LoVo (cell line): ENCODE results near the gene ADCYAP1R1.

Experiments used
- DNase-seq: peaks from one replicate; pipeline ENCODE4 v3.0.0-alpha.2; 2016; ENCODE audit warnings: low spot score

ADCYAP1R1 gene

DNA sequence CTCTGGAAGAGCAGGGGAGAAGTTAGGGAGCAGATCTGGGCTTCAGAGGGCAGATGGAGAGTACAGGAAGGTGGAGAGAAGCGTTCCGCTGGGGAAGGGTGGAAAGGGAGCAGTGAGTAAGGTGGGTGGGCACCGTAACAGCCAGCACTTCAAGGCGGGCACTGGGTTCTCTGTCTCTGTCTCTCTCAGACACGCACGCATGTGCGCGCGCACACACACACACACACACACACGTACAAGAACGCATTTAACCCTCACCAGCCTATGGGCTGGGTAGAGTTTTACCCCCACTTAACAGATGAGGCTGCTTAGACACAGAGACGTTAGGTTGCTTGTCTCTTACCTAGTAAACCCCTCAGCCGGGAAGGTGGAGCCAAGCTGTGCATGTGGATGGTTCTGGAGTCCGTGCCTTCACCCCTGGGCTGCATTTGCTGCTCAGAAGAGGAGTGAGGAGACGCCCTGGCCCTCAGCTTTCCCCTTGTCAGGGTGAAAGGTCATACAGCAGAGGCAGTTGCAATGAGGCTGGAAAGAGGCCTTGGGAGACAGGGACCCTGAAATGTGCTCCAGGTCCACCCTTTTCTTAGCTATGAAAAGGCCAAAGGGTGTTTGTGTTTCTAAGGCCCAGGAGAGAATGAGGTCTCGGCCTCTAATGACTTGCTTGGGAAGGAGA, 16.0 kb downstream of the ADCYAP1R1 start:
- no peak for DNase-seq

DNA sequence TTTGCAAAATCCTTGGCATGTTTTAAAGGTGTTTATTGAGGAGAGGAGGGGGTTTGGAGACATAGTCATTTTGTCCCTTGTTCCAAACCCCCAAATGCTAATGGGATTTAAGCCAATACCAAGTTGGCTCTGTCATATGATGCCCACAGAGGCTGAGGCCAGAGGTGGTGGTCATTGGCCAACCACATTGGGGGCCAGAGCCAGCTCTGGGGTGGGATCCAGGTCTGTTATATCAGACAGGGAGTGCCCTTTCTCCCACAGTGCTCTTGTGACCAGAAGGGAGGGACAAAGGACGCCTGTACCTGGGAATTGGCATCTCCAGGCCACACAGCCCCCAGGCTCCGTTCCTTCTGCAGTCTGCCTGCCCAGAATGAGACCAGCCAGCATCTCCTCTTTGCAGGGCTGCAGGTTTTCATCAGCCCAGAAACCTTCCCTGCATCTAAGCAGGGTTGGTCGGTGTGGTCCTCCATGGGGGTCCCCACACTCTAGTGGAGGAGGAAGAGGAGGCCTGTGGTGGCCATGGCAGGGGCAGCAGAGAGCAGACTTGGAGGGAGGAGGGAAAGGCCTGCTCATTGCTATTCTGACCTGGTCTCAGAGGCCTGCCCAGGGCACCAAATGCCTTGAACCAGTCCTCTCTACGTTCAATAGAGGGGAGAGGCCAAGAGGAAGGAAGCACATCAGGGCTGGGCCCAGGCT, 17.9 kb downstream of the ADCYAP1R1 start:
- DNase-seq, result no peak

DNA sequence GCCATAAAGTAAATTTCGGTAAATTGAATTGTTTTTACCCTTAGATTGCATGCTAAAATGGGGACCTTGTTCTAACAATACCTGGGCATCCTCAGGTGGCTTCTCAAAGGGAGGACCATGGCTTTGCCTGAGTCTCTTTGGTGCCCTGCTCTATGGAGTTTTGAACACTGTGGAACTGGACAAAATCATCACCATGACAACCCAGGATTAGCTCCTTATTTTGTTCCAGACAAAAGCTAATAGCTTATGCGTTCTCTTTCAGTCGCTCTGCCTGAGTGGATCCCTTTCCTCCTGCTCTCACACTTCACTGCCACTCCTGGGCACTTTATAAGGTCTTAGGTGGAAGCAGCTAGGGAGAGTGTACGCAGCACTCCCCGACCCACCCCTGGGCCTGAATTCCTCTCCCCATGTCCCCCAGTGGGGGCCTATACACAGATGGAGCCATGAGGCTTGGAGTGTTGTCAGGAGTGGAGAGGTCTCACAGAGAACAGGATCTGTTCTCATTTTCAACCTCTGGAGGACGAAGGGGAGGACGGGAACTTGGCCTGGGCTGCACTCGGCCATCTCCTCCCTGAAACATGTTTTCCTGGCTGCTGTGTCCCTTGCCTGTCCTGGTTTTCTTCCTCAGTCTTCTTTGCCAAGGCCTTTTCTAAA, 19.0 kb downstream of the ADCYAP1R1 start:
- DNase-seq, result no peak

DNA sequence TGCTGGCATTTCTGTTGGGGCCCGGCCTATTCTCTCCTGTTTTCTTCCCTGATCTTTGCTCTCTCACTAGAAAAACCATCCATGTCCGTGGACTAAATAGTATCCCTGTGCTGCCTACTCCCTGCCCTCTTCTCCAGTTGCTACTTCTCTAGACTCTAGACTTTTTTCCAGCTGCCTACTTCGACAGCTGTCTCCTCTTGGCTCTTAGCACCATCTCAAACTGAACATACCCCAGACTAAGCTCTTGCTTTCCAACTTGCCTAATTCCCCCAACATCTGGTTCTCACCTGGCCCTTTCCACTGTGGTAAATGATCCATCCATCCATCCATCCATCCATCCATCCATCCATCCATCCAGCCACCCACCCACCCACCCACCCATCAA, 19.5 kb downstream of the ADCYAP1R1 start:
- DNase-seq, result no peak

DNA sequence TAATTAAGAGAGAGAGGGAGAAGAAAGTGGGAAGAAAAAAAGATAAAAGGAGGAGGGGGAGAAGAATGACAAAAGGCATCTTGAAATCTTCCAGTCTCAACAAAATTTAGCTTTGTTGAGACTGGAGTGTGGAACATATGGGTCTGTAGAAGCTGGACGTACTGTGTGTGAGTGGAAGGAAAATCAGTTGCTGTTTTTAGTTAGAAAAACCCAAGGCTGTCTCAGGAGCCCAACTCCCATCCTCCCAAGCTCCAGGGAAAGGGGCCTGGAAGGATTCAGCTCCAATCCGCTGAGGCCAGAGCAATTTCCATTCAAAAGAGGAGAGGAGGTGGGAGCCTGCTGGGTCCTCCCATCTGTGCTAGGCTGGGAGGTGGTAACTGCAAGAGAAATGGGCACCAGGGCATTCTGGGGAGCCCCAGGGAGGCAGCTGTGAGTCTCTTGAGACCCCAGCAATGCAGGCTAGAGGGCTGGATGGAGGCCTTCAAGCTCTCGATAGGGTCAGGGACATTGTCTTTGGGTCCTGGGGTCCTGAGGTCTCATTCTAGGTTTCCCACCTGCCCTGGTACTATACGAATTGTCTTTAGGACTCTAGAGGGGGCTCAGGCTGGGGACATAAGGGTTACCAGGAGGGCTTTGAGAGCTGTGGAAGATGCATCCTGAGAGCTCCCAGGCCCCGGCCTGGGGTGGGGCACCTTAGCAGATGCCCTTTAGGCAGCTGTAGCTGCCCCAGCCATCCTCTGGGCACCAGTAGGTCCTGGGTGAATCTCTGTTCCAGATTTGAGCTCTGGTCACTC, 21.4 kb downstream of the ADCYAP1R1 start:
- no peak for DNase-seq

DNA sequence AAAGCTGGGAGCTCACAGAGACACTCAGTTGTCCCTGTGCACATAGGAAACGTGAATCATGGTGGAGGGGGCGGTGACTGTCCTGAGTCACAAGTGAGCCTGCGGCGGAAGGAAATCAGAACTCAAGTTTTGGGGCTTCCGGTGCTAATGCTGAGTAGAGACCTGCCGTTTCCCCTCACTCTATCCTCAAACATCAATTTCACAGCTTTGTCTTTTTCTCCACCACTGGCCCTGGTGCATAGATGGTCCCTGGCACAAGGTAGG, 21.9 kb downstream of the ADCYAP1R1 start:
- no peak for DNase-seq

DNA sequence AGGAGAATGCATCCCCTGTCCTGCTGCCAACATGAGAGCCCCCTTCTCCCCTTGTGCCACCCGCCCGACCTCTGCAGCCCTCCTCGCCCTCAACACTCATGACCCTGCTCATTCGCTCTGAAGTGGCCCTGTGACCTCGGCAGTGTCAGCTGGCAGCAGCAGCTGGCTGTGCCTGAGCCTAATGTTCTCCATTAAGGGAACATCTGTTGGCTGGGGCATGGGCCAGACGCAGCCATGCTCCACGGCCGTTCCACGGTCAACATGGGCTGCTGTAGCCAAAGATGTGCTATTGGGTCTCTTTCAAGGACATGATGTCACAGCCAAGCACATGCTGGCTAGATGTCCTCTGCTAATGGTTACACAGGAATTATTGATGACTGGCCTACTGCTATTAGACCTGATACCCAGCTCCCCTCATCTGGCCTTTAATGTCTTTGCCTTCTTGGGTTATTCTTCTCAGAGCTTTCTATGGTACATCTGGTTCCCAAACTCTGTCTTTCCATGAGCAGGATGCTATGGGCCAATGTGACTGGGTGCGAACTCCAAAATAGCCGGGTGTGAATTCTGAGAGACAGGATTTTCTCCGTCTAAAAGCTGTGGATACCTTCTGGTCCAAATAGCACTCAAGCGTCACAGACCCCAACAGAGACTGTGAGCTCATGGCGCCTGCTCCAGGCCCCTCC, 22.4 kb downstream of the ADCYAP1R1 start:
- DNase-seq, result no peak

DNA sequence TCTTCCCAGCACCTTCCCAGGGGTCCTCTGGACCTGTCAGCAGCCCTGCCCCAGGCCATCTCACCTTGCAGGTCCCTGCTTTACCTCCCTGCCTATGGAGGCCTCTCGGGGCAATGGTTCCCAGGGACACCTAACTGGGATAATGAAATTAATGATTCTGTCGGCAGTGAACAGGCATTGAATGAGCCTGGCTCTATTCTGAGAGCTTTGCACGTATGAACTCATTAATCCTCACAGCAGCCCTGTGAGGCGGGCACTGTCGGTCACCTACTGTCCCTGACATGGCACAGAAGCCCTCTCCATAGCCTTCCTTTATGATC, 22.9 kb downstream of the ADCYAP1R1 start:
- DNase-seq, result no peak

DNA sequence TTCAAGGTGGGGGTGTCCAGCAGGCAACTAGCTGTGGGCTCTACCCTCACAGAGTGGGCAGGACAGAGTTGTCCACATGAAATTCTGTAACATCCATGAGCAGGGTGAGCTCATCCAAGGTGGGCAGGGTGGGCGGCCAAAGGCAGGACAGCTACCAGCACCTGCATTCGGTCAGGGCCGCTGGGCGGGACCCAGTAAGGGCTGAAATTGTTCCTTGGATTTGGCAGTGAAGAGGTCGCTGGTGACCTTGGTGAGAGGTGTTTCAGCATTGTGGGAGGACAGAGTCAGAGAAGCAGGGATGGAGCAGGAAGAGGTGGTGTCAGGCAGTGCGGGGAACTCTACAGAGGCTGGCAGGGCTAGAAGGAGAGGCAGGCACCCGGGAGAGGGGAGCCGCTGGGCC, 23.9 kb downstream of the ADCYAP1R1 start:
- no peak for DNase-seq

DNA sequence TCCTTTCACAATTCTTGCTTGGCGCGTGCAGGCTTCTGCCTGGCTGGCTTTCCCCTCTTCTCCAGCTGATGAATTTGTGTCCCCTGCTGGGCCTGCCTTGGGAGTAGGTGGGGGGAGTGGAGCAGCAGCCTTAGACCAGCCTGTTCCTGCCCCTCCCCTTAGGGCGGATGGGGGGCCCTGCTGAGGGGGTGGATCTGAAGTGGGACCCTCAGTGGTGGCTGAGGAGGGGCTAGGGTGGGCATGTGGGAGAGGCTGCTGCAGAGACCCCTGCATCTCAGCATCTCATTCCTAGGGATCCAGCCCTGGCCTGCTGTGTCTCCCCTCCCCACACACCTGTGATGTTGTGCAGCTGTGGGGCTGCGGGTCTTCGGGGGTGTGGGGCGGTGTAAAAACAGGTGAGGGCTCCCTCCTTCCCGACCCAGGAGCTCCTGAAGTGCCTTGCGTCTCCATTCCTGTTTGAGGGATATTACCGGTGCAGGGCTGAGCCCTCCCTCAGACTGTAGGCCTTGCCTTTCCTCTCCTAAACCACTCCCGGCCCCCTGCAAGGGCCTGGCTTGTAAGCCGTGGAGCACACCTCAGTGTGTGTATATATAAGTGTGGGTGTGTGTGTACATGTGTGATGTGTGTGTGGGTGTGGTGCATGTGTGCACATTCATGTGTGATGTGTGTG, 24.7 kb downstream of the ADCYAP1R1 start:
- DNase-seq, result no peak

DNA sequence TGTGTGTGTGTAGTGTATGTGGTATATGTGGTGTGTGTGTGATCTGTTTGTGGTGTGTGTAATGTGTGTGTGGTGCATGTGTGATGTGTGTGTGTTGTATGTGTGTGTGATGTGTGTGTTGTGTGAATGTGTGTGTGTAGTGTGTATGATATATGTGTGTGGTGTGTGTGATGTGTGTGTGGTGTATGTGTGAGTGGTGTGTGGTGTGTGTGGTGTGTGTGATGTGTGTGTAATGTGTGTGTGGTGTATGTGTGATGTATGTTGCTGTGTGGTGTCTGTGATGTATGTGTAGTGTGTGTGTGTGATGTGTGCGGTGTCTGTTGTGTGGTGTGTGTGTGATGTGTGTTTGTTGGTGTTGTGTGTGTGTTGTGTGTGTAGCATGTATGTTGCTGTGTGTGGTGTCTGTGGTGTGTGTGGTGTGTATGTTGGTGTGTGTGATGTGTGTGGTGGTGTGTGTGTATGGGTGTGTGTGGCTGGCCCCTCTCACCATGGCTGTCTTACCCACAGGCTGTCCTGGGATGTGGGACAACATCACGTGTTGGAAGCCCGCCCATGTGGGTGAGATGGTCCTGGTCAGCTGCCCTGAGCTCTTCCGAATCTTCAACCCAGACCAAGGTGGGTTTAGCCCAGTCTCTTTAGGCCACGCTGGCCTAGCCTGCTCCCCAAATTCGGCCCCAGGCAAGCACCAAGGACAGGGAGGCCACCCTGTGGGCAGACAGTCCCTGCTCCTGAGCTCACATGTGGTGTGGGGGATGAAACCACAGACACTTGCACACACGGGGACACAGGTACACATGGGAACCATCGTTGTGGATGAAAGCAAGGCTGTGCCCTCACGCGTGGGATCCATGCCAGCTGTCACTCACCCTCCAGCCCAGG, 25.6 kb downstream of the ADCYAP1R1 start:
- DNase-seq, result no peak

DNA sequence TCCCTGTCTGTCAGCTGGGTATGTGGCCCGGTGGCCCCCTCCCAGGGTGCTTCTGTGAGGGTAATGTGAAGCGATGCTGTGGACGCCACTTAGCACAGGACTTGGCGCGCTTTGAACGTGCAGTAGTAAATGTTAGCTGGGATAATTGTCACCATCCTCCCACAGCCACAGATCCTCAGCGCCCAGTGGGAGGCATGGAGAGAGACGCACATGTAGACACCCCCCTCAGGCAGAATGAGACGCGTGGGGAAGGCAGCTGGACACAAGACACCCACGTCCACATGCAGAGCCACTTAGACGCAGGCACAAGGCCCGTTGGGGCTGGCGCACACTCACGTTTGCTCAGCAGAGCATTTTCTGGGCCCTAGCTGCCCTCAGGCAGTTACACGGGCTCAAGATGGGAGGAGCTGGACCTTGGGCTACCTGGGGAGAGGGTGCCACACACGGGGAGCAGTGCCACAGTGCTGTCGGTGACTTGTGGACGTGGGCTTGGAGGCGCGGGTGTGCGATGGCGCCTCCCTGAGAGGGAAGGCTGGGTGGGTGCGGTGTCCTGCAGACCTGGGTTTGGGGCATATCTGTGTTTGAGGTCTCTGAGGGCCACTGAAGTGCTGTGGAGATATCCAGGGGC, 26.4 kb downstream of the ADCYAP1R1 start:
- DNase-seq, result no peak

DNA sequence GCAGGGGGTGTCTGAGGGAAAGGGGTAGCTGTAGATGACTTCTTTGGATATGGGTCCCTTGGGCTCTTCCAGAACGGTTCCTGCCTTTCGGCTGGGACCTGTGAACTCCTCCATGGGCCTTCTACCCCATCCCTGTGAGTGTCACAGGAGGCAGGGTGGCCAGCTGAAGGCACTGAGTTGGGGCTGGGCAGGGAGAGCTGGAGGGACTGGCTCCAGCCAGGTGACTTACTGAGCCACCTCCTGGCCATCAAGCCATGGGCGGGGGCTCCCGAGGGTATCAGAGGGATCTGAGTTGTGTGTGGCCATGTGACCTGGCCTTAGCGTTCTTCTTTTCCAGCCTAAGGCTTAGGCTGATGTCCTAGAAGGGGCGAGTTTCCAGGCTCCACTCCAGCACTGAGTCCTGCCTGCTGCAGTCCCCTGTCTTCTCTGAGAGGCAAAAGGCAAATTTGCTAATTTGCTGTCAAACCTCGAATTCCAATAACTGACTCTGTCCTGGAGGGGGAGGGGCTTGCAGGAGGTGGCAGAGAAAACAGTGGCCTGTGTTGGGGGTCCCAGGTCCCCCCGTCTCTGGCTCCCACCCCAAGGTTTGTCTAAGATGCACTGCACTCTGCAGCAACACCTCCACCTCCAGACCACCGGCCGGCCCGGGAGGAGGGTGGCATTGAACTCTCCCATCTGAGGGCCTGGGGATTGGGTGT, 27.2 kb downstream of the ADCYAP1R1 start:
- DNase-seq, result no peak

DNA sequence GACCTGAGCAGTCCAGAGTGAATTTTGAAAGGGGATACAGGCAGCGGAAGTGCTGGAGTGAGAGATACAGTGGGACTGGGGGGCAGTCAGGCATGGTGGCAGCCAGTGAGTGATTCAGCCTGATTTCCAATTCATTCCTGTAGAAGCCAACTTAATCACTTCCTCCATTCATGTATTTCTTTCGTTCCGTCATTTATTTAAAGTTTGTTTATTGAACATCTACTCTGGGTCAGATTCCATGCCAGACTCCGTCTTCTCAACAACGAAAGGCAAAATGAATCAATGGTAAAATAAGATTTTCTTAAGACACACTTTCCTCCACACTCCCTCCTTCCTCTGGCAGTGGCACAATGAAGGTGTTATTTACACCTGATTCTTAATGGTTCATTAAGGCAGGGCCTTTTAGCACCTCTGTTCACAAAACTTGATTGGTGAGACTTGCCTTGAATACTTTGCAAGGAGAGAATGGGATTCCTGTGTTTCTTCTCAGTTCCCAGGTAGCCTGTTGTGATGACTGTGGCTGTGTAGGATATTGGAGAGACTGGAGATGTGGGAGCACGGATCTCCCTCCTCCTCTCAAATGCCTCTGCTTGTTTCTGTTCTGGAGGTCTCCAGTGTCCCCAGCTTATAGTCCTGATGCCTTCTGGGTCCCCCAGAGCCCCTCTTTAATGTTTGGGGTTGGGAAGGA, 27.9 kb downstream of the ADCYAP1R1 start:
- no peak for DNase-seq

DNA sequence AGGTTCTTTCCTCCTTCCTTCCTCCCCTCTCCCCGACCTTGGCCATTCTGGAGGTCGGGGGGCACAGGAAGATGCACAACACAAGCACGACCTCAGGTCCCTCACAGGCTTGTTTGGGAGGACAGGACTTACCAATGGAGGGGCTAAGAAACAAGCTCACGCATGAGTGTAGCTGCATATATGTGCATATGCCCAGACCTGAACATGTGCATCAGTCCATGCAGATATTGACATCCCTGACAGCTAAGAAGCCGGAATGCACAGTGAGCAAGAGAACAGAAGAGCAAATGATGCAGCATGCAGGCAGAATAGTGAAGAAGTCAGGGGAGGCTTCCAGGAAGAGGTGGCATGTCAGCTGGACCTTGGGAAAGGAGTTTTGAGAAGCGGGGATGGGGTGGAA, 28.7 kb downstream of the ADCYAP1R1 start:
- DNase-seq, result no peak

DNA sequence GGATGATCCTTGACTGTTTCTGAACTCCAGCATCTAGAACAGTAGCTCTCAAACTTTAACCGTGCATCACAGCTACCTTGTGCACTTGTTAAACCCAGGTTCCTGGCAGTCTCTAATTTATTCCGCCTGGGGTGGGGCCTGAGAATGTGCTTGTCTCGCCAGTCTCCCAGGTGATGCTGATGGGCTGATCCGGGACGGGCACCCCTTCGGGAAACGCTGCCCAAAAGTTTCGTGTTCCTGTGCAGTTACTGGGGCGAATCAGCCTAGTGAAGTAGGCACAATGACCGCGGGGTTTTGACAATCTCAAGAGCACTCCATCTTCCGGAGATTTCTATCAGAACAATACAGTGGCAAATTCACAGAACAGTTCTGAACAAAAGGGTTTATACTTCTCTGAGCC, 29.9 kb downstream of the ADCYAP1R1 start:
- DNase-seq, result no peak

DNA sequence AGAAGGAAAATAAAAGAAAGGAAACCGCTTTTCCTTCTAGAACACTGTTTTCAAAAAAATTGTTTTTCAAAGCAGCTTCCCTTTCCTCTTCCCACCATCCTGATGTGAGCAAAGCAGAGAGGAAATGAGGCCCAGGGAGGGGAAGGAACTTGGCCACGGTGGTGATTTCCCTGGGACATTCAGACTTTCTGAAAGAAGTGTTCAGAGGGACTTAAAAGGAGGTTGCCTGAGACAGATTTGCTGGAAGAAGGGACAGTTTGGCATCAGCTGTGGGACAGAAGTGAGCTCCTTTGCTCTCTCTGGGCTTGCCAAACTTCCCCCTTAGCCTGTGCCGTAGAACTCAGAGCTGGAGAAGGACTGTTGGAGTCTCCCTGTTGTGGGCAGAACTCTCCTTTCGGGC, 30.3 kb downstream of the ADCYAP1R1 start:
- DNase-seq, result no peak

DNA sequence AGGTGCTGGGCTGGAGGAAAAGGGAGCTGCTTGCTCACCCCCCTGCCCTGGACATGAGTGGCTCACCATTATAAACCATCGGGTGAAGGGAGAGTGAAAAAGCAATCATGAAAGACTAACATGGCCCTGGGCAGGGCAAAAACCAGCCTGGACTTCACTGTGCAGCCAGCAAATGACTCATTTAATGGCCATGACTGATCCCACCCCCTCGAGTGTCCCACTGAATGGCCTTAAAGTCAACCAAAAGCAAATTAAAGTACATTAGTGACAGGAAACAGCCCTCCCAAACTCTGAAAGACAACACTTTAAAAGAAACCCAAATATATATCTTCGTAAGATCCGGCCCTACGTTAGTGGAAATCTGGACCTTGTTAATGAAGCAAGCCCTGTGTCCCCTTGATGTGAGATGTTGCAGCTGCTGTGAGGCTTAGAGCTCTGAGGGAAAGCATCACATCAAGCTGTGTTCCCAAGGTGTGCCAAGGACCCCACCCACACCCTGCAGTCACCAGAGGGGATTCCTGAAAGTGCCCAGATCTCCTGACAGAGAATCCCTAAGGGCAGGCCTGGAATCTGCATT, 31.2 kb downstream of the ADCYAP1R1 start:
- no peak for DNase-seq

DNA sequence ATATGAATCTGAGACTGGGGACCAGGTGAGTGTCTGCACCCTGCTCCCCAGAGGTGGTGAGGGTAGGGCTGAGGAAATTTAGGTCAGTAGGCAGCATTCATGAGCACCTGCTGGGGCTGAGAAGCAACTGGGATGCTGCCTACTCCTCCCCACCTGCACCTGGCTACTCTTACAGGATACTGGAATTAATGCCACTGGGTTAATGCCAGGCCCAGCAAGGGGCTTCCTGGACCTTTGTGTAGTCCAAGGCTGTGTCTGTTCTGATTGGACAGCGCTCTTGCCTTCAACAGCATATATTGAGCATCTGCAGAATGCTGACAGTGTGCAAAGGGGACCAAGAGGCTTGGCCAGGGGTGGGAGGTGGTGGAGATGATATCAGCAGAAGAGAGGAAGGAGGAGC, 32.1 kb downstream of the ADCYAP1R1 start:
- DNase-seq, result no peak
